Renal cortex interstitium (tissue), 15 donors: ENCODE data around the gene IFI27. TPM values are rescaled to one million over a fixed set of nuclear protein-coding genes. Genes with fewer than 3 reads are reported as not detected.
A peak's percentile ranks its signal among the peaks of the same experiment; 100 is the strongest.
"Not testable (repeated sequence)": the region's sequence is repeated elsewhere in the genome, so short reads cannot be mapped to it uniquely, and the experiment has no call there.

Source experiments
- DNase-seq, 11 donors: peaks; one replicate each; pipeline ENCODE4 v3.0.0-alpha.2; 2013; ENCODE audit warnings: low read depth in 9 of 11, low spot score in 4 of 11; ENCODE audit errors: extremely low read depth in 1 of 11
- long read RNA-seq, 16 experiments: transcript quantifications; one replicate each; lab custom pipeline, GENCODE V29; 2026
- polyA plus RNA-seq, 3 donors: library from polyadenylated mRNA; unstranded; fragments of 120-200 nt; gene quantifications; one replicate each; pipeline ENCODE4 v1.2.1, GENCODE V29; 2013; ENCODE audit not compliant: insufficient read length in 3 of 3

The IFI27 gene
- polyA plus RNA-seq: 10 to 100 TPM in 1 of 3 donors, 1 to 10 TPM in 2; 5.0 to 15.4 (median 6.5) TPM
- long read RNA-seq, donor 1, partial matches to known transcripts: 0 of 1 reads
- long read RNA-seq, donor 1, other reads (novel, unspliced or antisense): 0 of 1 reads
- long read RNA-seq, donor 2, partial matches to known transcripts: 0 of 1 reads
- long read RNA-seq, donor 2, other reads (novel, unspliced or antisense): 0 of 1 reads
- long read RNA-seq, donor 3, partial matches to known transcripts: 0 of 6 reads
- long read RNA-seq, donor 3, other reads (novel, unspliced or antisense): 0 of 6 reads
- long read RNA-seq, donor 4, partial matches to known transcripts: 0 of 1 reads
- long read RNA-seq, donor 4, other reads (novel, unspliced or antisense): 0 of 1 reads
- long read RNA-seq, donor 5: 0 reads
- long read RNA-seq, donor 6, partial matches to known transcripts: 0 of 1 reads
- long read RNA-seq, donor 6, other reads (novel, unspliced or antisense): 0 of 1 reads
- long read RNA-seq, donor 7, partial matches to known transcripts: 0 of 3 reads
- long read RNA-seq, donor 7, other reads (novel, unspliced or antisense): 0 of 3 reads
- long read RNA-seq, donor 8: 0 reads
- long read RNA-seq, donor 9, partial matches to known transcripts: 0 of 3 reads
- long read RNA-seq, donor 9, other reads (novel, unspliced or antisense): 0 of 3 reads
- long read RNA-seq, donor 10, partial matches to known transcripts: 0 of 4 reads
- long read RNA-seq, donor 10, other reads (novel, unspliced or antisense): 0 of 4 reads
- long read RNA-seq, donor 11, partial matches to known transcripts: 0 of 3 reads
- long read RNA-seq, donor 11, other reads (novel, unspliced or antisense): 0 of 3 reads
- long read RNA-seq, donor 12, partial matches to known transcripts: 0 of 6 reads
- long read RNA-seq, donor 12, other reads (novel, unspliced or antisense): 0 of 6 reads
- long read RNA-seq, donor 13: 0 reads
- long read RNA-seq, donor 14, partial matches to known transcripts: 93 of 179 reads
- long read RNA-seq, donor 14, other reads (novel, unspliced or antisense): 85 of 179 reads
- long read RNA-seq, donor 15: 0 reads
- long read RNA-seq, donor 16, partial matches to known transcripts: 0 of 5 reads
- long read RNA-seq, donor 16, other reads (novel, unspliced or antisense): 0 of 5 reads

DNA sequence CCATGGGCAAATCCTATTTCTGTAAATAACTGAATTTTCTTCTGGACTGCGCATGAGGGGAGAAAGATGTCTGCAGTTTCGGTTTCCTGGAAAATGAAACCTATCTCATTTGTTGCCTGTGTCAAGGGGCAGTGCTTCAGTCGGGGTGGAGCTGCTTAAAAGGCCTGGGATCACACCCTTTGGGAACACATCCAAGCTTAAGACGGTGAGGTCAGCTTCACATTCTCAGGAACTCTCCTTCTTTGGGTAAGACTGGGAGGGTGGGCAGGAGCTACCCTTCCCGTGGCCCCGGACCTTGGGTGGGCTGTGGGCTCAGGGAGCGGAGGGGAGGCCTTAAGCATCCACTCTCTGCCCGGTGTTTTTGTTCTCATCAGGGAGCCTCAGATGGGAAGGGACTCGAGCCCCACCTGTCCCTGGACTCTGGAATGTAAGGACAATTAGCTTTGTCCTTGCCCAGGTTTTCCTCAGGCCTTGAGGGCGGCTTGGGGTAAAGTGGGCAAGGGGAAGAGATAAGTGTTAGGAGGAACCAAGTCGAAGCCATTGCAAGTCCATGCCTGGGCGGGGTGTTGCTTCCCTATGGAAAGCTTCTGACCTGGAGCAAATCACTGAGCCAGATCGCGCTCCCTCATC is at the start of gene IFI27:
IFI27 (plus strand) TSS at position 185 of the 630 bp plus-strand sequence.
- DNase-seq: no peak

DNA sequence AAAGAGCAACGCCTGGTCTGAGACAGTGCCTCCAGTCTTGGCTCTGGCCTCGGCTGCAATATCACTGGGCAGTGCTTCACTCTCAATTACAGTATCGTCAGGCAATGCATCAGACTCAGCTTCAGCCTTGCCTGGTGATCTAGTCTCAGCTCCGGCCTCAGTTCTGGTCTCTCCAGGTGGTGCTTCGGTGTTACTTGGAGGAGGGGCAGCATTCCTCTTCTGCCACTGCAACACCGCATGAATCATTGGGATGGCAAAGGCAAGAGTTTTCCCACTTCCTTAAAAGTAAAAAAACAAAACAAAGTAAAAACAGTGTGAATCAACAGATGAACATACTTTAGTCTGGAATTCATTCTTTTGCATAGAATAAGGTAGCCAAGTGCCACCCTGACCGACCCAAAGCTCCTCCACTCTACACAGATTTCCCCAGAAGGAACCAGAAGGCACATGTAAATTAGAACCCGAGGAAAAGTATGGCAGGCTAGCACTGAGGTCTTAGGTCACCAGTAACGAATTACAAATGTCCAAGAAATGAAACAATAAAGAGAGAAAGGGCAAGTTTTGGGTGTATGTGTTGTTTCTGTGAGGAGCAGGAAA is 48.1 kb upstream of the IFI27 start:
- no peak for DNase-seq

DNA sequence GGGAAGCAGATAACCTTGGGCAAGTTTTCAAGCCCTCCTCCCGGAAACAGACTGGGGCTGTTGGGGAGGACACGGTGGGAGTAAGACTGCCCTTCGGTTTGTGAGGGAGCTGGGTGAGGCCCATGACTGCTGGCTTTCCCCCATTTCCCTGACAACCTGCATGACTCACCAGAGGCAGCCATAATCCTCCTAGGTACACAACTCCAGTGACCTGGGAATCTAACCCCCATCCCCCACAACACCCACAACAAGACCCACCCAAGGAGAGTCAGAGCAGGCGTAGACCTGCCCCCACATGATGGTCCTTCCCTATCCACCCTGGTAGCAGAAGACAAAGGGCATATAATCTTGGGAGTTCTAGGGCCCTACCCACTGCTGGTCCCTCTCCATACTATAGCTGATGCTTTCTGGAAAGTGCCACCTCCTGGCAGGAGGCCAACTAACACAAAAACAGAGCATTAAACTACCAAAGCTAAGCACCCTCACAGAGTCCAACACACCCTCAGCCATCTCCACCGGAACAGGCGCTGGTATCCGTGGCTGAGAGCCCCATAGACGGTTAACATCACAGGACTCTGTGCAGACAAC is 44.4 kb upstream of the IFI27 start:
- no peak for DNase-seq

DNA sequence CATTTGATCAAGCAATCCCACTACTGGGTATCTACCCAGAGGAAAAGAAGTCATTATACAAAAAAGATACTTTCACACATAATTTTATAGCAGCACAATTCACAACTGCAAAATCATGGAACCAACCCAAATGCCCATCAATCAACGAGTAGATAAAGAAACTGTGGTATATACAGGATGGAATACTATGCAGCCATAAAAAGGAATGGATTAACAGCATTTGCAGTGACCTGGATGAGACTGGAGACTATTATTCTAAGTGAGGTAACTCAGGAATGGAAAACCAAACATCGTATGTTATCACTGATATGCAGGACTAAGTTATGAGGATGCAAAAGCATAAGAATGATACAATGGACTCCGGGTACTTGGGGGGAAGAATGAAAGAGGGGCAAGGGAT is 38.5 kb upstream of the IFI27 start:
- not testable (repeated sequence) for DNase-seq

DNA sequence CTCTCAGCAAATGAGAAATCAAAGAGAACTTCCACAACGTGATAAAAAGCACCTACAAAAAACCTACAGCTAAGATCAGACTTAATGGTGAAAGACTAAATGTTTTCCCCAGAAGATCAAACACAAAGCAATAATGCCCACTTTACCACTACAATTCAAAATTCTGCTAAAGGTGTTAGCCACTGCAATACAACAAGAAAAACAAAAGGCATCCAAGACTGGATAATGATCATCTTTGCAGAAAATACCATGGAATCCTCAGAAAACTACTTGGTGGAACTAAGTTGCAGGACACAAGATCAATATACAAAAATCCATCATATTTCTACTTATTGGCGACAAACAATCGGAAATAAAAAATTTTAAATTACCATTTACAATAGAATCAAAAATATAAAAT is 36.0 kb upstream of the IFI27 start:
- DNase-seq: no peak

DNA sequence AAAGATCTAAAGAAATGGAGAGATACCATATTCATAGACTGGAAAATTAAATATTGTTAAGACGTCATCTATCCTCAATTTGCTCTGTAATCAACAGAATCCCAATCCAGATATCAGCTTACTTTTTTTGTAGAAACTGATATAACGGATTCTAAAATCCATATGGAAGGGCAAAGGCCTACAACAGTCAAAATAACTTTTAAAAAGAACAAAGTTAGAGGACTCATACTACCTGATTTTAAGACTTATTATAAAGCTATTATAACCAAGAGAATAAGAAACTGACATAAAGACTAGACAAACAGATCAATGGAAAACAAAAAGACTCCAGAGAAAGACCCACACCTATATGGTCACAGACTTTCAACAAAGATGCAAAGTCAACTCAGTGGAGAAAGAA is 35.5 kb upstream of the IFI27 start:
- no peak for DNase-seq

DNA sequence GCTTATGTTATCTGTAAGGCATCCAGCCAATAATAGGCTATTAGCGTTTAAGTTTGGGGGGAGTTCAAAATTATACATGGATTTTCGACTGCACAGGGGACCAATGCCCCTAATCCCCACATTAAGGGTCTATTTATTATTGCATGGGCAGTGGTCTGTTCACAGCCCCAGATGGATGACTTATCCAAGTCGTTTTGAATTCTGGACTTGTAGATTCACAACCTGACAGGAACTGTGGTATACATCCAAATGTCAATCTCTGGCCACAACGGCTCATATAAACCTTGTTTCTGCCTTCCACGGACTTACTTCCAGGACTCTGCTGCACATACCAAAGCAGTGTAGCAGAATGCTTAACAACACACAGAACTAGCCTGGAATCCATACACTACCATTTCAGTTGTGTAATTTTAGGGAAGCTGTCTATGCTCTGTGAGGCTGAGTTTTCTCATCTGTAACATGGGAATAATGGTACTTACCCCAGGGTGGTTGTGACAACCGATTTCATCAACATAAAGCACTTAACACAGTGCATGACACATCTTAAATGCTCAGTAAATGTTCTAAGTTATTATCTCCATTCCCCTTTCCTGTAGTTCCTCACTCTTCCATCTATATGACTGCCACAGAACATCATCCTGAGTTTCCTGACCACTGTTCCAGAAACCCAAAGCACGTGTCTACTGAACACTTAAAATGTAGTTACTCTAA is 33.3 kb upstream of the IFI27 start:
- no peak for DNase-seq

DNA sequence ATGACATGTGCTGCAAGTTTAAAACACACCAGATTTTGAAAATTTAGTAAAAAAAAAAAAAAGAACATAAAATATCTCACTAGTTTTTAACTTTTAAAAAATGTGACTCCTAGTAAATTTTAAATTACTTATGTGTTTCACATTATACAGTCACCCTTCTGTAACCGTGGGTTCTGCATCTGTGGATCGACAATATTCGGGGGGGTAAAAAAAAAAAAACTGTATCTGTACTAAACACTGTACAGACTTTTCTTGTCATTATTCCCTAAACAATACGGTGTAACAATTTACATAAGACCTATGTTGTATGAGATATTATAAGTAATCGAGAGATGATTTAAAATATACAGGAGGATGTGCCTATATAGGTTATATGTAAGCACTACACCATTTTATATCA is 32.7 kb upstream of the IFI27 start:
- DNase-seq: no peak

DNA sequence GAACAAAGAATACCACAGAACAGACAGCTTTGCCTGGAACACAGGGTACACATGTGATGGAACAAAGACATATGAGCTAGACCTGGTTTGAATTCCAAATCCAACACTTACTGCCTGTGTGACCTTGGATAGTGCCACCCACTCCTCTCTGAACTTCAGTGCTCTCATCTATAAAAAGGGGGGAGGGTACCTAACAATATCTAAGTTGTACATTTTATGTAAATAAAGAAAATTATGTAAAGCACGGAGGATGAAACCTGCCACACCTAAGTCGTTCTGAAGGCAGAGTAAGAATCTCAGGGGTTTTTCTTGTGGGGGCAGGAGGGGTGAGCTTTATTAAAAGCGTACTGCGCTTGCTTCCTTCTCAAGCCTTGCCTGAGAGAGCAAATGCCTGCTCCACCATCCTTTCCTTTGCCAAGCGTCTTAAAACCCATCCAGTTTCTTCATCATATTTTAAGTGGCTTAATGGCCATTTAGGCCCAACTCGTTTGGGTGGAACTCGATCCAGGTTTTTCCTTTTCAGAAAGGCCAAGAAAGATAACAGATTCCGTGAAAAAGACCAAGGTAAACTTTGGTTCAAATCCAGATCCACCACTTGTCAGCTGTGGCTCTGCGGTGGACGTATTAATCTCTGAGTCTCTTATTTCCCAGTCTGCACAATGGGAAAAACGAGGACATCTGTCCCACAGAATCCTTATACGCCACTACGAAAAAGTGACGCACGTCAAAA is 30.5 kb upstream of the IFI27 start:
- peak in 5 of 11 donors; percentile 28 to 50 (median 39) for DNase-seq

DNA sequence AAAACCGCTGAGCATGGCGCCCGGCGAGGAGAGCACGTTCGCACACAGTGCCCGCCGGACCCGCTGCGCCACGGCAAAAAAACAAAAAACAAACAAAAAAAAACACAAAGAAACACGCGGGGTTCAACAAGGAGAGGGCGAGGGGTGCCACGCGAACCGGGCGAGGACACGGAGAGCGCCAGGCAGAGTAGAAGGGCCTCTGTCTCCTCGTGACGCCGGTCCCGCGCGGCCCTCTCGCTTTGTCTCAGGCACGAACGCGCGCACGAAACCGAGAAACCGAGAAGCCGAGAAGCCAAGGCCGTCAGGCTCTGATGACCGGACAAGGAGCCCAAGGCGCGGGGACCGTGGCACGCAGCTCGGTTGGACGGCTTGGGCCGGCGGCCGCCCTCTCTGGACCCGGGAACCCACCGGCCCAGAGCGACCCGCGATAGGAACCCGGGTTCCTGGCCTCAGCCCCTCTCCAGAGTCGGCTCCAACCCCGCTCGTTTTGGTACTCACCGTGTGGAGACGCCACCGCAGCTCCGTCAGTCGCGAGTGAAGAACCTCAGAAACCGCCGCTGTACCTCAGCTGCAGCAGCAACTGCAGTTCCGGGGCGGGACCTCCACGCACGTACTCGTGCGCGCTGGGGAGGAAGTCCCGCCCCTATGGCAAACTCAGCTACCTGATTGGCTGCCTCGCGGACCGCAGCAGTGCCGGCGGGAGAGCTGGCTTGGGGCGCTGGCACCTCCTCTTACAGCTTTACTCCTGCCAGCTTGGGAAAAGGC is 29.7 kb upstream of the IFI27 start, which contains the start of the genes DDX24 and IFI27L1:
DDX24 (minus strand) TSS at position 582 of the 765 bp plus-strand sequence. CDS start 1,460 bp downstream, outside the sequence.
IFI27L1 (plus strand) TSS at position 690 of the 765 bp plus-strand sequence. CDS start 15,628 bp downstream, outside the sequence.
- DNase-seq: peak; percentile 78 to 94 (median 92)

DNA sequence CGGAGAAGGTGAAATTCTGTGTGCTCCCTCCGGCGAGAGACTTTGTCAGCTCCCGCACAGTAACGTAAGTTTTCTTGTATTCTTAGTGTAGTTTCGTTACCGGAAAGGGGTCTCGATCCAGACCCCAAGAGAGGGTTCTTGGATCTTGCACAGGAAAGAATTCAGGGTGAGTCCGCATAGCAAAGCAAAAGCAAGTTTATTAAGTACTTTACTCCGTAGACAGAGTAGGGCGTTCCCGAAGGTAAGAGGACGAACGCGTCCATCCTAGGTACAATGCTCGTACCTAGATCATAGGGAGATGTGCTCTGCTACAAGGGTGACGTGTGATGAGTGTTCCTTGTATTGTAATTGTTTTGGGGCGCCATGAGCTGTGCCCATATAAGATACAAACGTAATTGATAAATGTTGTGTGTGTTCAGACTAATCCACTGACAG is 29.1 kb upstream of the IFI27 start:
- no peak for DNase-seq

DNA sequence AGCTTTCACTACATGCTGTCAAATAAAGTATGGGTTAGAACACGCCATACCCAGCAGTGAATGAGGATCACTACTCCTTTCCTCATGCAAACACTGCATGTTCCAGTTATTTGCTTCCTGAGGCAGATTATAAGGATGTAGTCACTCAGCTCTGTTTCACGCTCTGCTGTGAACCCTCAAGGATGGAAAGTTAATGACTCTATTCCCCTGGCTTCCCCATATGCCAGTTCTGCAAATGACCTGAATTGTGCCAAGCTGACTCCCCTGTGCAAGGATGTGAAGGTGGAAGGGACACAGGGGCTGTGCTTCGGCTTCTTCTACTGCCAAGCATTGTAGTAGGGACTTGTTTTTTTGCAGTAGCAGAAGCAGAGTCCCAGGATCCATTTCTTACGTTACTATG is 22.6 kb upstream of the IFI27 start:
- DNase-seq: no peak

DNA sequence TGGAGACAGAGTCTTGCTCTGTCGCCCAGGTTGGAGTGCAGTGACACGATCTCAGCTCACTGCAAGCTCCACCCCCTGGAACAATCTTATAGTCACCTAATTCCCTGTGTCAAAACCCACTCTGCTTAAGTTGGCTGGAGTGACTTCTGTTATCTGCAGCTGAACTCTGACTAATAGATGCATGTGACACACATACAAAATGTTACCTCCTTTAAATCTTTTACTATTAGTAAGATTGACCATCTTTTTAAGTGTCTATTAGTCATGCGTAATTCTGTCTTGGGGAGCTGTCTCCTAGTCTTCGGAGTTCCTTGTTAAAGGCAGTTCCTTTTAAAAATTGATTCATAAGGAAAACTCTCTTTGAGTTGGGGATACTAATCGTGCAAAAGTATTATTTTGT is 22.0 kb upstream of the IFI27 start:
- no peak for DNase-seq

DNA sequence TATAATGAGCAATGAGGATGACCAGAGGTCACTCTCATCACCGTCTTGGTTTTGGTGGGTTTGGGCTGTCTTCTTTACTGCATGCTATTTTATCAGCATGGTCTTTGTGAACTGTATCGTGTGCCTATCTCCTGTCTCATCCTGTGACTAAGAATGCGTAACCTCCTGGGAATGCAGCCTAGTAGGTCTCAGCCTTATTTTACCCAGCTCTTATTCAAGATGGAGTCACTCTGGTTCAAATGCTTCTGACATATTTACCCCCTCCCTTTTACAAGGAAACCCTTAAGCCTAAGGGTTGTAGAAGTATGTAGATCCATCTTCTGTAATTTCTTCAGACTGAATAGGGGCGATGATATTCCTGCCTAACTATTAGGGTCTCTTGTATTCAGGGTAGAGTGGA is 21.1 kb upstream of the IFI27 start:
- DNase-seq: no peak

DNA sequence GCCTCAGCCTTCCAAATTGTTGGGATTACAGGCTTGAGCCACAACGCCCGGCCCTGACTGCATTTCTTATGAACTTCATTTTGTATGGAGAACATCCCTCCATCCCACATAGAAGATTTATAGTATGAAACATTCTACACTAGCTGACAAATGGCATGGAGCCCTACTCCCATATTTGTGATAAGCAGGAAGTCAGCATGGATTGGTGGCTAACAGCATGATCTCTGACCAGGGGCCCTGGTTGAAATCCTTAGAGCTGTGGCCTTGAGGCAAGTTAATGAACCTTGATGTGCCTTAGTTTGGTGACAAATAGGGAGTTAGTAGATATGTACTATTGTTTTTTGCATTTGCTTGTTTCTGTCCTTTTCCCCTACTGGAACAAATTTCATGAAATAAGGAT is 17.1 kb upstream of the IFI27 start:
- no peak for DNase-seq

DNA sequence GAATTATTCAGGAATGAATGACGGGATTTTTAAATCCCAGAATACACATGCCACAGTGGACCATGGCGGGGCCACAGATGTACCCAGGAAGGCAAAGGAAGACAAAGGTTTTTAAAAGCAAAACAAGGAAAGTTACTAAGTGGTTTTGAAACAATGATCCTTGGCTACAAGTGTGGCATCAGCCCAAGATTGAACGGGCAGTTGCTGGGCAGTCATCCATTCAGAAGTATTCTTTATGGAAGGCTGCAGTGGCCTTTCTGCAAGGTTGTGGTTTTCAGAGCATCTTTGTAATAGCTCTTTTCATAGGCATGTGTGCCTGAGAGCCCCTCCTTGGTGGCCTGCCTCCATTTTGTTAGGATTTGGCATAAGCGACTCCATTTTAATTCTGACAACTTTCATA is 13.4 kb upstream of the IFI27 start:
- DNase-seq: no peak
